ENCODE results near the gene ASXL2.

The ASXL2 gene

GRCh38 chr2:25804338-25804737 is 73.9 kb downstream of the ASXL2 start:
- no peak for DNase-seq (ENCODE audit: low read depth in 2 of 2)

- DNase-seq (ENCODE audit: low read depth in 2 of 2), result no peak
Measured at GRCh38 chr2:25799301-25799700, 79.0 kb downstream of the ASXL2 start.

- DNase-seq (ENCODE audit: low read depth in 2 of 2), result no peak
Measured at GRCh38 chr2:25797620-25798488, 80.4 kb downstream of the ASXL2 start.

- no peak for DNase-seq (ENCODE audit: low read depth in 2 of 2)
Measured at GRCh38 chr2:25794544-25795276, 83.6 kb downstream of the ASXL2 start.

- no peak for DNase-seq (ENCODE audit: low read depth in 2 of 2)
Measured at GRCh38 chr2:25790074-25790790, 88.1 kb downstream of the ASXL2 start.

- no peak for DNase-seq (ENCODE audit: low read depth in 2 of 2)
Measured at GRCh38 chr2:25788457-25788856, 89.8 kb downstream of the ASXL2 start.

- no peak for DNase-seq (ENCODE audit: low read depth in 2 of 2)
Measured at GRCh38 chr2:25787020-25787419, 91.3 kb downstream of the ASXL2 start.

- no peak for DNase-seq (ENCODE audit: low read depth in 2 of 2)
Measured at GRCh38 chr2:25784404-25784803, 93.9 kb downstream of the ASXL2 start.

- no peak for DNase-seq (ENCODE audit: low read depth in 2 of 2)
Measured at GRCh38 chr2:25777077-25777476, 101.2 kb downstream of the ASXL2 start.

GRCh38 chr2:25772078-25772477 is 106.2 kb downstream of the ASXL2 start:
- no peak for DNase-seq (ENCODE audit: low read depth in 2 of 2)

- DNase-seq (ENCODE audit: low read depth in 2 of 2), result no peak
Measured at GRCh38 chr2:25763575-25763974, 114.7 kb downstream of the ASXL2 start.

GRCh38 chr2:25760297-25760696 is 118.0 kb downstream of the ASXL2 start:
- DNase-seq (ENCODE audit: low read depth in 2 of 2), result no peak

- no peak for DNase-seq (ENCODE audit: low read depth in 2 of 2)
Measured at GRCh38 chr2:25758348-25758747, 119.9 kb downstream of the ASXL2 start.

- DNase-seq (ENCODE audit: low read depth in 2 of 2), result no peak
Measured at GRCh38 chr2:25757906-25758305, 120.4 kb downstream of the ASXL2 start.

- no peak for DNase-seq (ENCODE audit: low read depth in 2 of 2)
Measured at GRCh38 chr2:25756536-25756935, 121.8 kb downstream of the ASXL2 start.

GRCh38 chr2:25749676-25750075 is 128.6 kb downstream of the ASXL2 start:
- DNase-seq (ENCODE audit: low read depth in 2 of 2), result no peak

- DNase-seq (ENCODE audit: low read depth in 2 of 2), result no peak
Measured at GRCh38 chr2:25744055-25744454, 134.2 kb downstream of the ASXL2 start.

GRCh38 chr2:25743132-25743830 is 135.0 kb downstream of the ASXL2 start:
- no peak for DNase-seq (ENCODE audit: low read depth in 2 of 2)

GRCh38 chr2:25742501-25742900 is 135.8 kb downstream of the ASXL2 start:
- no peak for DNase-seq (ENCODE audit: low read depth in 2 of 2)

- no peak for DNase-seq (ENCODE audit: low read depth in 2 of 2)
Measured at GRCh38 chr2:25740810-25741381, 137.4 kb downstream of the ASXL2 start.
